Activated T-cell treated with anti-CD3 and anti-CD28 coated beads, Interleukin-2, amount 50 U/mL, for 24 hours (primary cell): Measurements from ENCODE around the gene MTPN.

Experiments used
- DNase-seq: peaks from one replicate; pipeline ENCODE4 v3.0.0-alpha.2; 2020
- H3K27ac Mint-ChIP-seq: 2 replicates; pipeline ENCODE4 v1.8.0; 2020; ENCODE audit warnings: mild to moderate bottlenecking, mixed read lengths
- H3K27me3 Mint-ChIP-seq: 2 replicates; pipeline ENCODE4 v1.8.0; 2020; ENCODE audit warnings: mixed read lengths
- H3K36me3 Mint-ChIP-seq: 2 replicates; pipeline ENCODE4 v1.8.0; 2020; ENCODE audit warnings: low read depth, mixed read lengths
- H3K4me1 Mint-ChIP-seq: 2 replicates; pipeline ENCODE4 v1.8.0; 2020; ENCODE audit warnings: low read depth, mixed read lengths
- H3K4me3 Mint-ChIP-seq: 2 replicates; pipeline ENCODE4 v1.8.0; 2020; ENCODE audit warnings: mild to moderate bottlenecking, moderate library complexity, mixed read lengths
- H3K9me3 Mint-ChIP-seq: 2 replicates; pipeline ENCODE4 v1.8.0; 2020; ENCODE audit warnings: mixed read lengths

The MTPN gene

GRCh38 chr7:135977007-135977741, at the start of gene MTPN:
Gene MTPN (minus strand): TSS chr7:135977359. CDS start chr7:135977100, 259 bp downstream.
- Mint-ChIP-seq H3K27ac (peak within 1 kb of the TSS; percentile 94), H3K4me3 (peak within 1 kb of the TSS; percentile 99), H3K9me3 (no peaks in the 10 kb centered on the region), H3K27me3 (no peaks in the 10 kb centered on the region), H3K4me1 (peaks cover 77% of the 10 kb centered on the region), H3K36me3 (peaks cover 43% of the 10 kb centered on the region)
- DNase-seq = peak; percentile 97

- Mint-ChIP-seq H3K4me1 (peaks cover 24% of the 10 kb centered on the region), H3K27me3 (no peaks in the 10 kb centered on the region), H3K27ac (no peak overlapping the region), H3K9me3 (no peaks in the 10 kb centered on the region), H3K36me3 (peaks cover 4% of the 10 kb centered on the region), H3K4me3 (no peak overlapping the region)
- DNase-seq = no peak
Measured at GRCh38 chr7:136026209-136026608, 49.0 kb upstream of the MTPN start.

- Mint-ChIP-seq H3K36me3 (peaks cover 4% of the 10 kb centered on the region), H3K27ac (no peak overlapping the region), H3K4me1 (peaks cover 9% of the 10 kb centered on the region)
Measured at GRCh38 chr7:136023134-136023869, 46.1 kb upstream of the MTPN start.

GRCh38 chr7:136020556-136020955, 43.4 kb upstream of the MTPN start:
- H3K36me3 Mint-ChIP-seq = no peaks in the 10 kb centered on the region
- H3K4me3 Mint-ChIP-seq = no peak overlapping the region
- no peak overlapping the region for H3K27ac Mint-ChIP-seq
- H3K27me3 Mint-ChIP-seq = peaks cover 2% of the 10 kb centered on the region
- H3K9me3 Mint-ChIP-seq = no peaks in the 10 kb centered on the region
- no peak for DNase-seq
- peaks cover 23% of the 10 kb centered on the region for H3K4me1 Mint-ChIP-seq

More at GRCh38 chr7:136023134-136023869, 46.1 kb upstream of the MTPN start:
- H3K9me3 Mint-ChIP-seq = no peaks in the 10 kb centered on the region
- peaks cover 2% of the 10 kb centered on the region for H3K27me3 Mint-ChIP-seq
- no peak for DNase-seq
- no peak overlapping the region for H3K4me3 Mint-ChIP-seq

- peaks cover 5% of the 10 kb centered on the region for H3K27me3 Mint-ChIP-seq
- H3K36me3 Mint-ChIP-seq = no peaks in the 10 kb centered on the region
- no peak overlapping the region for H3K4me3 Mint-ChIP-seq
- H3K4me1 Mint-ChIP-seq = peaks cover 23% of the 10 kb centered on the region
- H3K9me3 Mint-ChIP-seq = no peaks in the 10 kb centered on the region
- H3K27ac Mint-ChIP-seq = no peak overlapping the region
- DNase-seq = no peak
Measured at GRCh38 chr7:136018104-136018503, 40.9 kb upstream of the MTPN start.

- Mint-ChIP-seq H3K36me3 (no peaks in the 10 kb centered on the region), H3K4me1 (peaks cover 27% of the 10 kb centered on the region), H3K27me3 (peaks cover 9% of the 10 kb centered on the region), H3K27ac (peak overlapping the region; percentile 0), H3K9me3 (no peaks in the 10 kb centered on the region), H3K4me3 (no peak overlapping the region)
- DNase-seq = no peak
Measured at GRCh38 chr7:136016649-136017395, 39.7 kb upstream of the MTPN start.

- peaks cover 9% of the 10 kb centered on the region for H3K27me3 Mint-ChIP-seq
- peaks cover 27% of the 10 kb centered on the region for H3K4me1 Mint-ChIP-seq
- H3K4me3 Mint-ChIP-seq = no peak overlapping the region
- H3K36me3 Mint-ChIP-seq = no peaks in the 10 kb centered on the region
- DNase-seq = no peak
- H3K9me3 Mint-ChIP-seq = no peaks in the 10 kb centered on the region
- no peak overlapping the region for H3K27ac Mint-ChIP-seq
Measured at GRCh38 chr7:136015638-136016037, 38.5 kb upstream of the MTPN start.

GRCh38 chr7:136014659-136015058, 37.5 kb upstream of the MTPN start:
- Mint-ChIP-seq H3K27ac (no peak overlapping the region), H3K4me3 (no peak overlapping the region), H3K4me1 (peaks cover 27% of the 10 kb centered on the region)

GRCh38 chr7:136012238-136012637, 35.1 kb upstream of the MTPN start:
- Mint-ChIP-seq H3K4me3 (no peak overlapping the region), H3K9me3 (no peaks in the 10 kb centered on the region), H3K27ac (no peak overlapping the region), H3K4me1 (peaks cover 17% of the 10 kb centered on the region), H3K36me3 (no peaks in the 10 kb centered on the region), H3K27me3 (peaks cover 6% of the 10 kb centered on the region)
- no peak for DNase-seq

More at GRCh38 chr7:136014659-136015058, 37.5 kb upstream of the MTPN start:
- DNase-seq = no peak
- H3K27me3 Mint-ChIP-seq = peaks cover 6% of the 10 kb centered on the region
- H3K36me3 Mint-ChIP-seq = no peaks in the 10 kb centered on the region
- H3K9me3 Mint-ChIP-seq = no peaks in the 10 kb centered on the region

GRCh38 chr7:136009488-136010079, 32.4 kb upstream of the MTPN start:
- no peak overlapping the region for H3K4me3 Mint-ChIP-seq
- DNase-seq = no peak
- peaks cover 7% of the 10 kb centered on the region for H3K4me1 Mint-ChIP-seq
- H3K27ac Mint-ChIP-seq = no peak overlapping the region
- peaks cover 2% of the 10 kb centered on the region for H3K9me3 Mint-ChIP-seq
- peaks cover 6% of the 10 kb centered on the region for H3K27me3 Mint-ChIP-seq
- H3K36me3 Mint-ChIP-seq = no peaks in the 10 kb centered on the region

- H3K4me3 Mint-ChIP-seq = no peak overlapping the region
Measured at GRCh38 chr7:136006208-136006607, 29.0 kb upstream of the MTPN start.

GRCh38 chr7:136004083-136004482, 26.9 kb upstream of the MTPN start:
- no peak for DNase-seq
- H3K36me3 Mint-ChIP-seq = no peaks in the 10 kb centered on the region
- H3K9me3 Mint-ChIP-seq = peaks cover 2% of the 10 kb centered on the region
- no peak overlapping the region for H3K4me3 Mint-ChIP-seq
- no peak overlapping the region for H3K27ac Mint-ChIP-seq
- no peaks in the 10 kb centered on the region for H3K4me1 Mint-ChIP-seq
- no peaks in the 10 kb centered on the region for H3K27me3 Mint-ChIP-seq

More at GRCh38 chr7:136006208-136006607, 29.0 kb upstream of the MTPN start:
- peaks cover 2% of the 10 kb centered on the region for H3K9me3 Mint-ChIP-seq
- H3K27me3 Mint-ChIP-seq = no peaks in the 10 kb centered on the region
- no peak for DNase-seq
- no peaks in the 10 kb centered on the region for H3K36me3 Mint-ChIP-seq
- H3K27ac Mint-ChIP-seq = no peak overlapping the region
- H3K4me1 Mint-ChIP-seq = peaks cover 3% of the 10 kb centered on the region

GRCh38 chr7:136002802-136003201, 25.6 kb upstream of the MTPN start:
- DNase-seq = no peak
- no peak overlapping the region for H3K4me3 Mint-ChIP-seq
- peaks cover 2% of the 10 kb centered on the region for H3K9me3 Mint-ChIP-seq
- no peaks in the 10 kb centered on the region for H3K4me1 Mint-ChIP-seq
- H3K27me3 Mint-ChIP-seq = no peaks in the 10 kb centered on the region
- no peak overlapping the region for H3K27ac Mint-ChIP-seq
- H3K36me3 Mint-ChIP-seq = no peaks in the 10 kb centered on the region

GRCh38 chr7:136000288-136000913, 23.2 kb upstream of the MTPN start:
- no peak for DNase-seq
- H3K27ac Mint-ChIP-seq = no peak overlapping the region
- no peaks in the 10 kb centered on the region for H3K4me1 Mint-ChIP-seq
- no peaks in the 10 kb centered on the region for H3K27me3 Mint-ChIP-seq
- H3K4me3 Mint-ChIP-seq = no peak overlapping the region
- no peaks in the 10 kb centered on the region for H3K36me3 Mint-ChIP-seq
- no peaks in the 10 kb centered on the region for H3K9me3 Mint-ChIP-seq
